Spleen (tissue), 7 donors: Measurements from ENCODE around the gene NDUFS3.

Experiments
- CTCF ChIP-seq, 11 experiments: fragments of 200-600 bp in 7 of 11; fragments of 450-650 bp in 4 of 11; sonication (generic) in 4 of 11; IDR thresholded peaks in 8 of 11; conservative IDR thresholded peaks in 3 of 11; 1 replicate in 7 of 11; 2 replicates in 4 of 11; pipeline versions ENCODE4 v1.4.0 to v1.8.0; 2016 to 2021; ENCODE audit warnings: antibody characterized with exemption in 11 of 11, inconsistent platforms in 4 of 11, mild to moderate bottlenecking in 1 of 11
- POLR2AphosphoS5 ChIP-seq, 3 donors: sonication (generic); formaldehyde crosslinking; IDR thresholded peaks; one replicate each; pipeline ENCODE4 v1.5.1; 2017; ENCODE audit warnings: antibody characterized with exemption in 3 of 3
- donor health status: DM: no; HTN: no; CAD: no; lungs with moderate emphysema.
- donor health status: DM: no; HTN: no; CAD: no.
- donor health status: DM: no; HTN: no; CAD: no.

- TF ChIP-seq CTCF (IDR thresholded peaks at IDR 0.05 in 8 of 11, conservative IDR thresholded peaks at IDR 0.05 in 3 of 11) (no peak), POLR2AphosphoS5 (IDR thresholded peaks at IDR 0.05) (no peak)
Observed at GRCh38 chr11:47620836-47621378, 42.0 kb downstream of the NDUFS3 start.
